ENCODE data around the gene NBPF11.
"Not testable (repeated sequence)": the region's sequence is repeated elsewhere in the genome, so short reads cannot be mapped to it uniquely, and the experiment has no call there.

Gene NBPF11

DNA sequence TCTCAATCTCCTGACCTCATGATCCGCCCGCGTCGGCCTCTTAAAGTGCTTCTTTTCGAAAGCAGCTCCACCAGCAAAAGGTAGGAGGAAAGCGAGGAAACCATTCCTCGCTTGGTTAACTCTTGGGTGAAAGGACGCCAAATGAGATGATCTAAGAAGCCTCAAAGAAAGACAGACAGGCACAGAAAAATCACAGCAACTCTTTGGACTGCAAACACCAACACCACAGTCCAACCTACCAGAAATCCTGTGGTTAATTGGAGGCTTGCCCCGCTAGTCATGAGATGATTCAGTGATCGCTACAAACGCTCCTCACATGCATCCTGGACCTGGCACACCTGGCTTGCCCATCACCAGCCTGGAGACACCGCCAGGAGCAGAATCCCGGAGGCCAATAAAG lies 1.1 kb downstream of the NBPF11 start:
- not testable (repeated sequence) for DNase-seq (ENCODE audit: low read depth)

GRCh38 chr1:148150014-148150413 lies 2.1 kb downstream of the NBPF11 start:
- not testable (repeated sequence) for DNase-seq (ENCODE audit: low read depth)

- DNase-seq (ENCODE audit: low read depth), result not testable (repeated sequence)
Observed at GRCh38 chr1:148149050-148149815, 2.8 kb downstream of the NBPF11 start.

GRCh38 chr1:148147052-148147838 lies 4.8 kb downstream of the NBPF11 start:
- not testable (repeated sequence) for DNase-seq (ENCODE audit: low read depth)

DNA sequence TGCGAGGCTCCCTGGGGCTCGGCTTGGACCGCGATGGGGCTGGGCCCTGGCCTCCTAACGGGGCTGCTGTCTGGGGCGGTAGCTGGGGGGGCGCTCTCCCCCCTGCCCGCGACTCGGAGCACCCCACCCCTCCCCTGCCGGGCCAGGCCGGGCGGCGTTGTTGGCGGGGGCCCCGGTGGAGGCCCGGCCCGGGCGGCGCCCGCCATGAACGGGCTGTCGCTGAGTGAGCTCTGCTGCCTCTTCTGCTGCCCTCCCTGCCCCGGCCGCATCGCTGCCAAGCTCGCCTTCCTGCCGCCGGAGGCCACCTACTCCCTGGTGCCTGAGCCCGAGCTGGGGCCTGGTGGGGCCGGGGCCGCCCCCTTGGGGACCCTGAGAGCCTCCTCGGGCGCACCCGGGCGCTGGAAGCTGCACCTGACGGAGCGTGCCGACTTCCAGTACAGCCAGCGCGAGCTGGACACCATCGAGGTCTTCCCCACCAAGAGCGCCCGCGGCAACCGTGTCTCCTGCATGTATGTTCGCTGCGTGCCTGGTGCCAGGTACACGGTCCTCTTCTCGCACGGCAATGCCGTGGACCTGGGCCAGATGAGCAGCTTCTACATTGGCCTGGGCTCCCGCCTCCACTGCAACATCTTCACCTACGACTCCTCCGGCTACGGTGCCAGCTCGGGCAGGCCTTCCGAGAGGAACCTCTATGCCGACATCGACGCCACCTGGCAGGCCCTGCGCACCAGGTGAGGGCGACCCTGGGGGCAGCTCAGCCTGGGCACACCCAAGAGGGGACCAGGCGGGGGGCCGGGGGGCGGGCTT lies 5.7 kb downstream of the NBPF11 start:
- not testable (repeated sequence) for DNase-seq (ENCODE audit: low read depth)

- not testable (repeated sequence) for DNase-seq (ENCODE audit: low read depth)
Observed at GRCh38 chr1:148143223-148143622, 8.9 kb downstream of the NBPF11 start.

DNA sequence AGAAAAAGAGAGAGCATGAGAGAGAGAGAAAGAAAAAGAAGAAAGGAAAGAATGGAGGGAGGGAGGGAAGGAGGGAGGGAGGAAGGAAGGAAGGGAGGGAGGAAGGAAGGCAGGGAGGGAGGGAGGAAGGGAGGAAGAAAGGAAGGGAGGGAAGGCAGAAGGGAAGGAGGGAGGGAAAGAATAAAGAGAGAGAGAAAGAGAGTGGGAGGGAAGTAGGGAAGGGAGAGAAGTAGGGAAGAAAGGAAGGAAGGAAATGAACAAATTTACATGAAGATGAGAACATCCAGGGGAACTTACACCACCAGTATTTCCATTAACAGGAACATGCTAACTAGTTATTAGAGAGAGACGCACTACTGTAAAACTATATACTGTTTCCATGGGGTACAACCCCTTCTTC lies 10.1 kb downstream of the NBPF11 start:
- DNase-seq (ENCODE audit: low read depth), result not testable (repeated sequence)

DNA sequence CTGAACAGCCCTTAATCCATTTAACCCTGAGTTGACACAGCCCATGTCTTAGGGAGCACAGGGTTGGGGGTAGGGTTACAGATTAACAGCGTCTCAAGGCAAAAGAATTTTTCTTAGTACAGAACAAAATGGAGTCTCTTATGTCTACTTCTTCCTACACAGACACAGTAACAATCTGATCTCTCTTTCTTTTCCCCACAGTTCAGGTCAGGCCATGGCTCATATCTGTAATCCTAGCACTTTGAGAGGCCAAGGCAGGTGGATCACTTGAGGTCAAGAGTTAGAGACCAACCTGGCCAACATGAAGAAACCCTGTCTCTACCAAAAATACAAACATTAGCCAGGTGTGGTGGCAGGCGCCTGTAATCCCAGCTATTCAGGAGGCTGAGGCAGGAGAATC lies 13.5 kb downstream of the NBPF11 start:
- DNase-seq (ENCODE audit: low read depth), result not testable (repeated sequence)

DNA sequence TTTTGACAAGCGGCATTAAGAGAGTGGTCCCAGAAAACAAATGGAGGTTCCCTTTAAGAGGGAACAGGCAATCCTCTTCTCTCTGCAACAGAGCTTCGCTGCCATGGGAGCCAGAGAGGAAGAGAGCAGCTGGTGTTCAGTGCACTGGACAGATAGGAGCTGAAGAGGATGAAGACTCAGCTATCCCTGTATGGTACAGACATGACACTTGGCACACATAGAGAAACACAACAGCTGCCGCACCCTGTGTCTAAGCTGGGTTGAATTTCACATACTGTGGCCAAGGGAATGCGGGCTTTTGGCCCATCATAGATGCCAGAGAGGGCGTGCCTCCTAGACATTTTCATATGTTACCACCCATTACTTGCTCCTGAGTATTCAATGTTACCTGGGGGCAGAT lies 29.7 kb downstream of the NBPF11 start:
- not testable (repeated sequence) for DNase-seq (ENCODE audit: low read depth)

GRCh38 chr1:148120395-148120794 lies 31.7 kb downstream of the NBPF11 start:
- not testable (repeated sequence) for DNase-seq (ENCODE audit: low read depth)

- DNase-seq (ENCODE audit: low read depth), result not testable (repeated sequence)
Observed at GRCh38 chr1:148095732-148096131, 56.3 kb downstream of the NBPF11 start.

DNA sequence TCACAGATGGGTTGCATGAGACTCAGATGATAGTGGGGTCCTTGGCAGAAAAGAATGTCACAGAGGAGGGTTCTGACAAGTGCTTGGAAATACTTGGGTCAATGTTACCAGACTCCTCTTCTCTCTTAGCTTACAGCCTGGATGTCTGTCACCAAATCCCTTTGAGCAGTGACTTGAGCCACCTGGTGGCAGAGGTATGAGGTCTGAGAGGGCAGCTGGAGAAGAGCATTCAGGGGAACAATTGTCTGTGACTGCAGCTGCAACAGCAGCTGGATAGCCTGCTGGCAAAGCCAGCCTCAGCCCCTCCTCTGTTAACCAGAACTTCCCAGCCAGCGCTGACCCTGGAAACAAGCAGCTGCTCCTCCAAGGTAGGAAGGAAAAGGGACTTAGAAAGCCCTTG lies 65.9 kb downstream of the NBPF11 start:
- not testable (repeated sequence) for DNase-seq (ENCODE audit: low read depth)

- DNase-seq (ENCODE audit: low read depth), result not testable (repeated sequence)
Observed at GRCh38 chr1:148081205-148081604, 70.9 kb downstream of the NBPF11 start.

DNA sequence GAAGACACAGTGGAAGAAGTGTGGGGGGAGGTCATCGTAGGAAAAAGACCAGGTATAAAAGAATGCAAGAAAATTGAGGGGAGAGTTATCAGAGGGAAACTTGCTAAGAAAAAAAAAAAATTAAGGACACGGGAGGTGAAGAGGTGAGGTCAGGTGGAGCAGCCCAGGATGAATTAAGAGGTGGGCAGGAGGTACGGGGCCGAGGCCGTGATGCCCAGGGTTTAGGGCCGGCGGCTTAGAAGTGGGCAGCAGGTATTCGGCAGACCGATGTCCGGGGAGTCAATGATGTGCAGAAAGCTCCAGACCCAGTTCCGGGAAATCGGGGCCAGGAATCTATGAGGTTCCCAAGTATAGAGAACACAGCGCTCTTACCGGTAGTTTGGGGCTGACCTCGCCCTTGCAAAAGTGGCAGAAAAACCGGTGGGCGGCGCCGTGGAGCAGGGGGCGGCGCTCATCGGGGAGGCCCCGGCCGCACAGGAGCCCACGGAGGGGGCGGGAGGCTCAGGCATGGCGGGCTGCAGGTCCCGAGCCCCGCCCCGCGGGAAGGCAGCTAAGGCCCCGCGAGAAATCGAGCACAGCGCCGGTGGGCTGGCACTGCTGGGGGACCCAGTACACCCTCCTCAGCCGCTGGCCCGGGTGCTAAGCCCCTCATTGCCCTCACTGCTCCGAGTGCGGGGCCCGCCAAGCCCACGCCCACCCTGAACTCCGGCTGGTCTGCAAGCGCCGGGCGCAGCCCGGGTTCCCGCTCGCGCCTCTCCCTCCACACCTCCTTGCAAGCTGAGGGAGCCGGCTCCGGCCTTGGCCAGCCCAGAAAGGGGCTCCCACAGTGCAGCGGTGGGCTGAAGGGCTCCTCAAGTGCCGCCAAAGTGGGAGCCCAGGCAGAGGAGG lies 73.2 kb downstream of the NBPF11 start:
- not testable (repeated sequence) for DNase-seq (ENCODE audit: low read depth)

DNA sequence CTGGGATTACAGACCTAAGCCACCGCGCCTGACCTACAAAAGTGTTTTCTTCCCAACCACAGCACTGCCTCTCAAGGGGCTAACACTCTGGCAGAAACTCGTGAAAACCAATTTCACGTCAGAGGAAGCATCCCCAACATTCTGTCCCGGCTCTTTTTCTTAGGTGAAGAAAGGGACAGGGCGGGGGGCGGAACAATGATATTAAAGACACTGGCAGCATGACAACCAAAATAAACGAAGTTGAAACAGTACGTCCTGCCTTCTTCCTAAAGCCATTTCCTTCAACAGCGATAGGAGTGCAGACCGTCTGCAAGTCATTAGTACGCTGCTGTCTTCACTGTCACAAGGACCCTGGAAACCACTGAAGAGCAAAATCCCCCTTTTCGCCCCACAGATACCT lies 74.0 kb downstream of the NBPF11 start:
- DNase-seq (ENCODE audit: low read depth), result not testable (repeated sequence)

DNA sequence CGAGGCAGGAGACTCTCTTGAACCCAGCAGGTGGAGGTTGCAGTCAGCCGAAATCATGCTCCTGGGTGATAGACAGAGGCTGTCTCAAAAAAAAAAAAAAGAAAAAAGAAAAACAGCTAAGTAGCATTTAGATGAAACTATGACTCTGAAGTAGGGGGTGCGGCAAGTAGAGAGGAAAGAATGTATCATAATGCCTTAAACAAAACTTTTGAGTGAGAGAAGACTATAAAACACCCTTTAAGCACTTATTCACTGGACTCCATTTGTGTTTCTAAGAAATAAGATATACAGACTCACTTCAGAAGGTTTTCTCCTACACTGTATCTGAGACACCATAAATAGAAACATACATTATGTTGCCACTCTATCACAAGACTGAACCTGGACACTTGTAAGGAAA lies 74.6 kb downstream of the NBPF11 start:
- DNase-seq (ENCODE audit: low read depth), result not testable (repeated sequence)

- DNase-seq (ENCODE audit: low read depth), result not testable (repeated sequence)
Observed at GRCh38 chr1:148073392-148073791, 78.7 kb downstream of the NBPF11 start.

- DNase-seq (ENCODE audit: low read depth), result not testable (repeated sequence)
Observed at GRCh38 chr1:148068606-148069005, 83.5 kb downstream of the NBPF11 start.

DNA sequence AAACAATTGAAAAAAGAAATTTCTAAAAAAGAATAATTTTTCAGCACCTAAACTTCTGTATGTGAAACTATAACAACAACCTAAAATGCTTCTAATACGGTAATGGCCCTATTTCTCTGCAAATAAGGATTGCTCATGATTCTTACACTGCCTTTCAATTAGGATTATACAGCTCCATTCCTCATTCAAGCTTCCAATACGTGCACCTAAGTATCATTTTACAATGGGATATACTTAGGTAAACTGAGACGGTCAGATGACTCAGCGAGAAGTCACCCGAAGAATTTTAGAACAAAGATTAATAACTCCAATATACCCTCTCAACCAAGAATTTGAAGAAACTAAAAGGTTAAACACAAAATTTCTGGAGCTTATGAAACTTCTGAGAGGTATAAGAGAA lies 83.9 kb downstream of the NBPF11 start:
- DNase-seq (ENCODE audit: low read depth), result not testable (repeated sequence)

- not testable (repeated sequence) for DNase-seq (ENCODE audit: low read depth)
Observed at GRCh38 chr1:148060294-148060701, 91.8 kb downstream of the NBPF11 start.

- DNase-seq (ENCODE audit: low read depth), result not testable (repeated sequence)
Observed at GRCh38 chr1:148057384-148057783, 94.7 kb downstream of the NBPF11 start.

Measured in stimulated activated CD8-positive, alpha-beta memory T cell treated with anti-CD3 and anti-CD28 coated beads, Interleukin-12 subunit alpha, Interleukin-12 subunit beta, amount 100 ng/mL, for 4 hours (primary cell).